GM12865 (cell line): ENCODE data around the gene SORBS1.
A peak's percentile ranks its signal among the peaks of the same experiment; 100 is the strongest.

Experiments used
- DNase-seq: peaks from one replicate; pipeline ENCODE4 v3.0.0; 2010; ENCODE audit warnings: low read depth
- H3K4me3 ChIP-seq: 2 replicates; pipeline ENCODE4 v1.5.1; 2011; ENCODE audit warnings: mild to moderate bottlenecking, low read depth, low read length, control low read depth
- TF ChIP-seq, protein P1 (sequence below): IDR thresholded peaks from 2 replicates; pipeline ENCODE4 v1.5.1; 2011; ENCODE audit warnings: low read length, control low read depth, low read depth, inconsistent platforms; ENCODE audit not compliant: insufficient read depth; ENCODE audit errors: missing control alignments

SORBS1 gene

DNA sequence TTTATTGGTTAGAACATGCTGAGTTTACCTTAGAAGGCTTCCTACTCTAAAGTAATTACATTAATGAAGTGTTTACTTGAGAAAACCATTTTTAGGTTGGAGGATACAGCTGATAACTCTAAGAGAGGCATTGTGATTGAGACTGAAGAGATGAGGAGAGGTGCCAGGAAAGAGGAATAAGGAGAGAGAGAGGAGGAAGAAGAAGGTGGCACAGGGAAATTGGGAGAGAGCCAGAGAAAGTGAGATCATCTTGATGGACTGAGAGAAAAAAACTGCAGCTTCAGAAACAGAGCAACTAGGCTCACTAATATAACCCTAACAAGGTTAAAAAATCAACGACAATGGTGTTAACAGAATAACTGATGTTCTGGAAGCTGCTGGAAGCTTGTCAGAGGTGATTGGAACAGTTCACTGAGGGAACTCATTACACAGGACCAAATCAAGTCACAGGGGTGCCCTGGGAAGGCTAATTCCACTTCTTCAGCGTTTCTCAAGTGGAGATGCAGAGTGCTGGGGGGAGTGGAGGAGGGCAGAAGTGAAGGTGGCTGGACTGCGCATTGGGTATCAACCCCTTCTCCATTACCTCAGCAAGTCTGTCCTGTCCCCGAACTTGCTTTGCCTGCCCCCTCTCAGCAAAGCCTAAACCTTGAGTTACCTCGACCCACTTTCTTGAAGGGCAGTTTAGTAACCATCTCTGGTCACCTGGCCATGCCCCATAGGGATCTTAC lies 6.9 kb upstream of the SORBS1 start:
- TF ChIP-seq, protein P1, sequence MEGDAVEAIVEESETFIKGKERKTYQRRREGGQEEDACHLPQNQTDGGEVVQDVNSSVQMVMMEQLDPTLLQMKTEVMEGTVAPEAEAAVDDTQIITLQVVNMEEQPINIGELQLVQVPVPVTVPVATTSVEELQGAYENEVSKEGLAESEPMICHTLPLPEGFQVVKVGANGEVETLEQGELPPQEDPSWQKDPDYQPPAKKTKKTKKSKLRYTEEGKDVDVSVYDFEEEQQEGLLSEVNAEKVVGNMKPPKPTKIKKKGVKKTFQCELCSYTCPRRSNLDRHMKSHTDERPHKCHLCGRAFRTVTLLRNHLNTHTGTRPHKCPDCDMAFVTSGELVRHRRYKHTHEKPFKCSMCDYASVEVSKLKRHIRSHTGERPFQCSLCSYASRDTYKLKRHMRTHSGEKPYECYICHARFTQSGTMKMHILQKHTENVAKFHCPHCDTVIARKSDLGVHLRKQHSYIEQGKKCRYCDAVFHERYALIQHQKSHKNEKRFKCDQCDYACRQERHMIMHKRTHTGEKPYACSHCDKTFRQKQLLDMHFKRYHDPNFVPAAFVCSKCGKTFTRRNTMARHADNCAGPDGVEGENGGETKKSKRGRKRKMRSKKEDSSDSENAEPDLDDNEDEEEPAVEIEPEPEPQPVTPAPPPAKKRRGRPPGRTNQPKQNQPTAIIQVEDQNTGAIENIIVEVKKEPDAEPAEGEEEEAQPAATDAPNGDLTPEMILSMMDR: no peak
- H3K4me3 ChIP-seq: no peak overlapping the region
- no peak for DNase-seq

DNA sequence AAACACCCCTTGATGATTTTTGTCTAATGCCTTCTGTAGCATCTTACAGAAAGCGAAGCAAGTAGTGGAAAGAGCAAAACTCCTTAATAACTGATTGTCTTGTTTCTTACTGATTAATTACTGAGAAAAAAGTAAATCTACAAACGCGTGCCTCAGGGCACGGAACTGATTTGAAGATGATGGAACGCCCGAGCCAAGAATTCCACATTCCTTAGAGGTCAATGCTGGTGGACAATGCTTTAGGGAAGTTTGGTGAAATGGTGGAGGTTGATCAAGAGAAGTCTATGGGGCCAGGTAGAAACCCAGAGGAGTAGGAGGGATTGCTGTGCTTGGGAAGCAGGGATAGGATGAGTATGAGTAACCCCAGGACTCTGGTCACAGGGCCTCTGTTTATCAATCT lies 5.0 kb upstream of the SORBS1 start:
- H3K4me3 ChIP-seq: no peak overlapping the region
- TF ChIP-seq, protein P1: no peak
- no peak for DNase-seq

DNA sequence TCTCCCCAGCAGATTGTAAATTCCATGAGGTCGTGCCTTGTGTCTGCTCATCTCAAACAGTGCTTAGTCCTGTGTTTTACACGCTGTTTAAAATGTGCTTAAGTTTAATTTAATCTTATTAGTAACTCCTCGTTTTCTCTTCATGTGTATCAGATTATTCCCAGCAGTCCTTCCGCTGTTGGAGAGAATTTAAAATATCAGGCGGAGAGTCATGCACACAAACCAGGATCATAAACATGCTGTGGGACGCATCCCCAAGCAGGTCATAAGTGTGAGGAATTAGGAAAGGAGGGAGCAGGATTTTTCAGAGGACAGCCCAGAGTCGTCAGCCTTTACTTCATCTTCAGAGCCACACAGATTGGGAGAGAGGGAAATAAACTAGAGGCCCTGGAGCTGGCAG lies 4.2 kb upstream of the SORBS1 start:
- no peak for DNase-seq
- no peak overlapping the region for H3K4me3 ChIP-seq
- TF ChIP-seq, protein P1: no peak

DNA sequence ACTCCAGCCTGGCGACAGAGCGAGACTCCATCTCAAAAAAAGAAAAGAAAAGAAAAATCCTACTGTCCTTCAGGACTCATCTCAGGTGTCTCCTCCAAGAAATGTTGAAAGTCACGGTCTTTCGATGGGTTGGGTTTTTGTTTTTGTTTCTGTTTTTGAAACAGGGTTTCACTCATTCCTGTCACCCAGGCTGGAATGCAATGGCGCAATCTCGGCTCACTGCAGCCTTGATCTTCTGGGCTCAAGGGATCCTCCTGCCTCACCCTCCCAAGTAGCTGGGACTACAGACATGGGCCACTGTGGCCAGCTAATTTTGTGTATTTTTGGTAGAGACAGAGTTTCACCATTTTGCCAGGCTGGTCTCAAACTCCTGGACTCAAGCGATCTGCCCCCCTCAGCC lies 3.1 kb upstream of the SORBS1 start:
- TF ChIP-seq, protein P1: no peak
- H3K4me3 ChIP-seq: no peak overlapping the region
- no peak for DNase-seq

DNA sequence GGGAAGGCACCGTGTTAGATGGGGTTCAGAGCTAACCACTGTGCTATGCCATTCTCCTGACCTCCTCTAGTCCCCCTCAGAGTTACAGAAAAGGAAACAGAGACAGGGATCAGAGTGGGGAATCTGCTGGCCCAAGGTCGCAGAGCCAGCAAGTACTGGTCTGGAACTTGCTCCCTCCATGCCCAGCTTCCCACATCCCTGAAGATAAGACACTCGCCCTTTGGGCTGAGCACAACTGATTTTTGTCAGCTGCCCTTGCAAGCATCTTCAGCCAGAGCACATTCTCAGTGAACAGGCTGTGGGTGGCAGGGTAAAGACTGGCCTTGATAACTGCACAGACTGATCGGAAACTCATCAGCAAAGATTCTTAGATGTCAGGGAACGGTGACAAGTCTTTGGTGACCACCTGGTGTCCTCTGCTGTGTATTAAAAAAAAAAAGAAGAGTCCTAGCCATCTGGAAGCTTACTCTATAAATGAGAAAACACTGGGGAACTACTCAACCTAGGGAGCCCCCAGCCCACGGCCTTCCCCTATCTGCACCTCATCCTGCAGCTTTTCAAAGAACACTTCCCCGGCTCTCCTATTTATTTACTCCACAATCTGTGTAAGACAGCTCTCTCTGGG lies 1.3 kb upstream of the SORBS1 start:
- TF ChIP-seq, protein P1: no peak
- H3K4me3 ChIP-seq: no peak overlapping the region
- DNase-seq: no peak

DNA sequence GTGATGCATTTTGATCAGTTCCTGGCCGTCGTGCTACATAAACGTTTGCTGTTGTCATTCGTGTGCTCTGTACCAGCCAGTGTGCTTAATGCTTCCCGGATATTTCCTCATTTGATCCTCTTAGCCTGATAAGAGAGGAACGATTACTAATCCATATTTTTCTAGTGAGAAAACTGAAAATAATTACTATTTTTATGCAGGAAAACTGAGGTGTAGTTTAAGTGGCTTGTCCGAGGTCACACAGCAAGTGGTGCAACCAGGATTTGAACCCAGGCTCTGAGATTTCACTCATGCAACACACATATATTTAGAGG lies 650 bp upstream of the SORBS1 start:
- peak overlapping the region; percentile 91 for H3K4me3 ChIP-seq
- DNase-seq: no peak
- TF ChIP-seq, protein P1: no peak
